Effector memory CD8-positive, alpha-beta T cell (primary cell): ENCODE data around the gene SLC12A5.

Source experiments
- ATAC-seq: fragments of 150-1000 bp; cut with Tn5 transposase; replicated peaks from 2 replicates; pipeline ENCODE4 v1.10.0; 2021; ENCODE audit warnings: mild to moderate bottlenecking, moderate library complexity
- DNase-seq, 3 experiments: peaks; one replicate each; pipeline ENCODE4 v3.0.0; 2021
- H3K27ac Mint-ChIP-seq, 2 donors: one replicate each; pipeline ENCODE4 v1.8.0; 2022; ENCODE audit warnings: mild to moderate bottlenecking in 2 of 2, mixed read lengths in 2 of 2, moderate library complexity in 2 of 2
- H3K27me3 Mint-ChIP-seq, 2 donors: one replicate each; pipeline ENCODE4 v1.8.0; 2022; ENCODE audit warnings: mixed read lengths in 2 of 2
- H3K36me3 Mint-ChIP-seq: one replicate; pipeline ENCODE4 v1.8.0; 2022; ENCODE audit warnings: mild to moderate bottlenecking, moderate library complexity, mixed read lengths; ENCODE audit not compliant: insufficient read depth
- H3K4me1 Mint-ChIP-seq, 2 donors: one replicate each; pipeline ENCODE4 v1.8.0; 2022; ENCODE audit warnings: low read depth in 2 of 2, mixed read lengths in 2 of 2
- H3K4me3 Mint-ChIP-seq, 2 donors: one replicate each; pipeline ENCODE4 v1.8.0; 2022; ENCODE audit warnings: mild to moderate bottlenecking in 2 of 2, mixed read lengths in 2 of 2, moderate library complexity in 2 of 2
- H3K9me3 Mint-ChIP-seq, 2 donors: one replicate each; pipeline ENCODE4 v1.8.0; 2022; ENCODE audit warnings: mixed read lengths in 2 of 2

The SLC12A5 gene

DNA sequence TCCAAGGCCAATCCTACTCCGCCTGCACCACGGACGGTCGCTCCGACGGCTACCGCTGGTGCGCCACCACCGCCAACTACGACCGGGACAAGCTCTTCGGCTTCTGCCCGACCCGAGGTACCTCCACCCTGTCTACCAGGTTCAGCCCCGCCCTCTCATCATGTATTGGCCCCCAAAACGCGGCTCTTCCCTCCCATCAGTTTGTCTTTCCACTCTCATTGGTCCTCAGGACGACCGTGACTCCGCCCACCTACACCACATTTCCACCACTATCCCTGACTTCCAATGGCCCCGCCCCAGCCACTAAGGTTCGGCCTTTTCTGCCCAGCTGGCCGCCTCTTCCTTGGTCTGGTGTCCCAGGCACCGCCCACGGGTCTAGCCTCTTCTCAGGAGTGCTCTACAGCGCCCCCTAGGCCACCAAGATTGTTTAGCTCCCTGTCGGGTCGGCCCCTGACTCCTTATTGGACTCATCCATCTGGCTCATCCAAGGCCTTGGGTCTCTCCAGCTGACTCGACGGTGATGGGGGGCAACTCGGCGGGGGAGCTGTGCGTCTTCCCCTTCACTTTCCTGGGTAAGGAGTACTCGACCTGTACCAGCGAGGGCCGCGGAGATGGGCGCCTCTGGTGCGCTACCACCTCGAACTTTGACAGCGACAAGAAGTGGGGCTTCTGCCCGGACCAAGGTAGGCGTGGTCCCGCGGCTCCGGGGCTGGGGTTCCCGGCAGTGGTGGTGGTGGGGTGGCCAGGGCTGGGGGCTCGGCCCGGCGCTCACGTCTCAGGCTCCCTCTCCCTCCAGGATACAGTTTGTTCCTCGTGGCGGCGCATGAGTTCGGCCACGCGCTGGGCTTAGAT, 17.2 kb upstream of the SLC12A5 start:
- ATAC-seq (no peak), DNase-seq (peak in 1 of 3 experiments; percentile 22)
- Mint-ChIP-seq H3K4me1 (peaks cover 46 to 57% of the 10 kb centered on the region in 2 donors), H3K4me3 (peak overlapping the region; percentile 64 to 82), H3K27me3 (peaks cover 56 to 86% of the 10 kb centered on the region in 2 donors), H3K9me3 (no peaks in the 10 kb centered on the region), H3K36me3 (peaks cover 16% of the 10 kb centered on the region), H3K27ac (peak overlapping the region; percentile 21 to 49)

DNA sequence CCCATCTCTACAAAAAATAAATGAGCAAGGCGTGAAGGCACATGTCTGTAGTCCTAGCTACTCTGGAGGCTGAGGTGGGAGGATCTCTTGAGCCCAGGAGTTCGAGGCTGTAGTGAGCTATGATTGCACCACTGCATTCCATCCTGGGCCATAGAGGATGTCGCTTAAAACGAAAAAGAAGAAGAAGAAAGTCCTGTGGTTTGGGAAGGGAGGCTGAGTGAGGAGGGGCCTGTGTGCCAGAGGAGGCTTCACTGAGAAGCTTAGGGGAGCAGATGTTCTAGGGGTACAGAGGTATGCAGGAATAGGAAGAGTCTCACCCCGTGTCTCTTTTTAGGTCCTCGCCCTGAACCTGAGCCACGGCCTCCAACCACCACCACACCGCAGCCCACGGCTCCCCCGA, 16.1 kb upstream of the SLC12A5 start:
- H3K9me3 Mint-ChIP-seq = no peaks in the 10 kb centered on the region
- peaks cover 59 to 89% of the 10 kb centered on the region in 2 donors for H3K27me3 Mint-ChIP-seq
- ATAC-seq (no peak), DNase-seq (no peak)
- H3K36me3 Mint-ChIP-seq = peaks cover 16% of the 10 kb centered on the region
- H3K4me3 Mint-ChIP-seq = peak overlapping the region; percentile 18 to 45
- H3K27ac Mint-ChIP-seq = no peak overlapping the region
- H3K4me1 Mint-ChIP-seq = peaks cover 41 to 57% of the 10 kb centered on the region in 2 donors

DNA sequence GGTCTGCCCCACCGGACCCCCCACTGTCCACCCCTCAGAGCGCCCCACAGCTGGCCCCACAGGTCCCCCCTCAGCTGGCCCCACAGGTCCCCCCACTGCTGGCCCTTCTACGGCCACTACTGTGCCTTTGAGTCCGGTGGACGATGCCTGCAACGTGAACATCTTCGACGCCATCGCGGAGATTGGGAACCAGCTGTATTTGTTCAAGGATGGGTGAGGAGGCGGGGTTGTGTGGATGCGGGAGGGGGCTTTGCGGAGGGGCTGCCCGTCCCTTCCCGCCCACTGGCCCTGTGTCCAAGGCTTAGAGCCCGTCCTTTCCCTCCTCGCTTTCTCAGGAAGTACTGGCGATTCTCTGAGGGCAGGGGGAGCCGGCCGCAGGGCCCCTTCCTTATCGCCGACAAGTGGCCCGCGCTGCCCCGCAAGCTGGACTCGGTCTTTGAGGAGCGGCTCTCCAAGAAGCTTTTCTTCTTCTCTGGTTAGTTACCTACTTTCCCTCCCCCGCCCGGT, 15.6 kb upstream of the SLC12A5 start:
- no peak overlapping the region for H3K27ac Mint-ChIP-seq
- H3K4me3 Mint-ChIP-seq = peak overlapping the region; percentile 63 to 66
- peaks cover 16% of the 10 kb centered on the region for H3K36me3 Mint-ChIP-seq
- ATAC-seq = no peak
- H3K27me3 Mint-ChIP-seq = peaks cover 63 to 89% of the 10 kb centered on the region in 2 donors
- no peak for DNase-seq
- peaks cover 36 to 53% of the 10 kb centered on the region in 2 donors for H3K4me1 Mint-ChIP-seq
- no peaks in the 10 kb centered on the region for H3K9me3 Mint-ChIP-seq

DNA sequence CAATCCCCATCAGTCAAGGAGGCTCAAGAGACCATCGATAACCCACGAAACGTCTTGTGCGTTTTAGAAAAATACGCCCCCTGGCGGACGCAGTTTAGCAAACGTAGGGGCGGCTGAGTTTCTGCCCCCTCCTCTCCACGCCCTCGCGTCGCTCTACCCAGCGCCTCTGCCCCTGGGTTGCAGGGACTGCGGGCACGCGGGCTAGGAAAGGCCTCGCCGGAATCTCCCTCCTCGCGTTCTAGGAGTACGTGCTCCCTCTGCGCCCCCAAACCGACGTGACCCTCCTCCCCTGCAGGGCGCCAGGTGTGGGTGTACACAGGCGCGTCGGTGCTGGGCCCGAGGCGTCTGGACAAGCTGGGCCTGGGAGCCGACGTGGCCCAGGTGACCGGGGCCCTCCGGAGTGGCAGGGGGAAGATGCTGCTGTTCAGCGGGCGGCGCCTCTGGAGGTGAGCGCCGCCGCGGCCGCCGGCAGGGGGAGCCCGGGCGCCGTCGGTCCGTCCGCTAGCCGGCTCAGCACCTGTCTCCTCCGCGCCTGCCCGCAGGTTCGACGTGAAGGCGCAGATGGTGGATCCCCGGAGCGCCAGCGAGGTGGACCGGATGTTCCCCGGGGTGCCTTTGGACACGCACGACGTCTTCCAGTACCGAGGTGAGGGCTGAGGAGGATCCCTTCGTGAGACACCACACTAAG, 15.0 kb upstream of the SLC12A5 start:
- ATAC-seq = peak; percentile 69
- peak; percentile 59 to 68 (median 65) for DNase-seq

DNA sequence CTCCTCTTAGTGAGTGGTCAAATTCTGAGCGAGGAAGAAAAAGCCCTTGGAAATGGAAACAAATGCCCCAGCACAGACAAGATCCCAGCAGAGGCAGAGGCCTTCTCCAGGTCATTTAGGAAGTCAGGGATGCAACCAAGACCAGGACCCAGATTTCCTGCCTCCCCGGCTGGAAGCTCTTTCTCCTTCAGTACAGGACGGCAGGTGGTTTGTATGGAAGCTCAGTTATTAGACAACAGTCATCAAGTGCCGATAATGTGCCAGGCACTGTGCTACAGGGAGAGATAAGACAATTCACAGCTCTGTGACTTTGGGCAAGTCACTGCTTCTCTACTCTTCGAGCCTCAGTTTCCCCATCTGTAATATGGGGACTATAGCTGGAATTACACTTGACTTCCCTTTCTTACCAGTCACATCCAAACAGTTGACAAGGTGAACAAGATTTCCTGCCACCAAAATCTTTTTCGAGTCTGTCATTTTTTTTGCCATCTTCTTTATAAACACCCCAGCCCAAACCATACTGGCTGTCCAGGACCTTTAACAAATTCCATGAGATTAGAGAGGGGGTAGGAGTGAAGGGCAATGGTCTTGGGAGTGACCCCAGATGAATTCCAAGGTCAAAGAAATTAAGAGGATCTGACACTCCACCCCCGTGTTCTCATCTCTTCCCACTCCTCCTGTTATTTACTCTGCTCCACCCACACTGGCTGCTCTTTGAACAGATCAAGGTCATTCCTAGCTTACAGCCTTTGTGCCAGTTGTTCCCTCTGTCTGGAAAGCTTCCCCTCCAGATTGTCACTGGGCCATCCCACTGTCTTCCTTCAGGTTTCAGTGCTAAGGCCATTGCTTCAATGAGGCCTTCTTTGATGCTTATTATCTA, 14.3 kb upstream of the SLC12A5 start:
- peak overlapping the region in 1 of 2 donors; percentile 61 for H3K27ac Mint-ChIP-seq
- no peak for DNase-seq
- peaks cover 58 to 84% of the 10 kb centered on the region in 2 donors for H3K27me3 Mint-ChIP-seq
- peaks cover 13% of the 10 kb centered on the region for H3K36me3 Mint-ChIP-seq
- no peak for ATAC-seq
- peaks cover 26 to 41% of the 10 kb centered on the region in 2 donors for H3K4me1 Mint-ChIP-seq
- H3K4me3 Mint-ChIP-seq = peak overlapping the region; percentile 63 to 66
- H3K9me3 Mint-ChIP-seq = no peaks in the 10 kb centered on the region

More for the DNA sequence above, 15.0 kb upstream of the SLC12A5 start:
- peak overlapping the region; percentile 63 to 66 for H3K4me3 Mint-ChIP-seq
- no peaks in the 10 kb centered on the region for H3K9me3 Mint-ChIP-seq
- peak overlapping the region in 1 of 2 donors; percentile 61 for H3K27ac Mint-ChIP-seq
- peaks cover 13% of the 10 kb centered on the region for H3K36me3 Mint-ChIP-seq
- H3K4me1 Mint-ChIP-seq = peaks cover 33 to 48% of the 10 kb centered on the region in 2 donors
- peaks cover 65 to 89% of the 10 kb centered on the region in 2 donors for H3K27me3 Mint-ChIP-seq

DNA sequence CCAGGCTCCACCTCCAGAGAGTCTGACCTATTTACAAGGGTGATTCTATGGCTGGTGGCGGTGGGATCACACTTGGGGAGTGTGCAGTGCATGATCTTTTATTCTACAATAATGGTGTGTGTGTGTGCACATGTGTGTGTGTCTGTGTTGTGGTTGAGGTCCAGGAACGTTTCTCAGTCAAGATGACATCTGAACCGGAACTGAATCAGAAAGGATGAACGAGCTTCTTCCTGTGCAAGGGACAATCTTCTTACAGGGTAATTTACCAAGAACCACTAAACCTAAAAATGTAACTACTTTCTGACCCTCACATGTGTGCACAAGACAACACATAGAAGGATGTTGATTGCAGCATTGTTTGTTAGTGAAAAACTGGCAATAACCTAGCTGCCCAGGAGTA, 11.7 kb upstream of the SLC12A5 start:
- Mint-ChIP-seq H3K4me1 (peaks cover 12 to 27% of the 10 kb centered on the region in 2 donors), H3K27me3 (peaks cover 44 to 80% of the 10 kb centered on the region in 2 donors), H3K27ac (no peak overlapping the region), H3K4me3 (no peak overlapping the region), H3K9me3 (no peaks in the 10 kb centered on the region), H3K36me3 (peaks cover 7% of the 10 kb centered on the region)
- no peak for DNase-seq
- ATAC-seq = no peak

DNA sequence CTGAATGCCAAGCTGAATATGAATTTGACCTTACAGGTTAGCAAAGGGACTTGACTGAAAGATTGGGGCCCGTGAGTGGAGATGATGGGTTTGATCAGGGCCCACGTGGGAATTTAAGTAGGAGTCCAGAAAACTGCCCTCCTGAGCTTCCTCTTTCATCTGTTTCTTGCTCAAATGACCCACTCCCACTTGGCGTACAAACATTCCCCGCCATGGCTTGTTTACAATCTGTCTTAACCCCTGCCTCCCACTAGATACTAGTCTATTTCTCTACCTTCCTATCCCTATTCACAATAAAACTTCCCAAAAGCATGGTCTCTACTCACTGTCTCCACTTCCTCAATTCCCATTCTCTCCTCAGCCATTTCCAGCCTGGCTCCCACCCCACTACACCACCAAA, 10.9 kb upstream of the SLC12A5 start:
- no peak overlapping the region for H3K27ac Mint-ChIP-seq
- H3K4me1 Mint-ChIP-seq = peaks cover 12 to 25% of the 10 kb centered on the region in 2 donors
- DNase-seq = no peak
- no peak for ATAC-seq
- peaks cover 36 to 80% of the 10 kb centered on the region in 2 donors for H3K27me3 Mint-ChIP-seq
- H3K9me3 Mint-ChIP-seq = no peaks in the 10 kb centered on the region
- H3K36me3 Mint-ChIP-seq = peaks cover 2% of the 10 kb centered on the region
- no peak overlapping the region for H3K4me3 Mint-ChIP-seq

DNA sequence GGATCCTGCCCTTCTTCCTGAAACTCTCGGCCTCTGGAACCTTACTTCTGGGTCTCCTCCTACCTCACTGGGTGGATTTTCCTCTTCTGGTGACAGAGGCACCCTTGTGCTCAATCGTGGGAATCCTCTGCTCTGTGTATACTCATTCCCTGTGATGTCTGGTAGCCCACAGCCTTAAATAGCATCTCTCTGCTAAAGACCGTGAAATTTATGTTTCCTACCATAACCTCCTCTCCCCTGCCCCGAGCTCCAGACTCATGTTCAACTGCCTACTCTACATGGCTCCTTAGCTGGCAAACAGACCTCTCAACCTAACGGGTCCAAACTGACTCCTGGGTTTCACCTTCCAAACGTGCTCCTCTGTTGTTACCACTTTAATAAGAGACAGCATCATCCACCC, 10.4 kb upstream of the SLC12A5 start:
- Mint-ChIP-seq H3K4me1 (peaks cover 17 to 29% of the 10 kb centered on the region in 2 donors), H3K27ac (no peak overlapping the region), H3K27me3 (peaks cover 40 to 80% of the 10 kb centered on the region in 2 donors), H3K4me3 (no peak overlapping the region), H3K36me3 (no peaks in the 10 kb centered on the region), H3K9me3 (no peaks in the 10 kb centered on the region)
- ATAC-seq (no peak), DNase-seq (no peak)

DNA sequence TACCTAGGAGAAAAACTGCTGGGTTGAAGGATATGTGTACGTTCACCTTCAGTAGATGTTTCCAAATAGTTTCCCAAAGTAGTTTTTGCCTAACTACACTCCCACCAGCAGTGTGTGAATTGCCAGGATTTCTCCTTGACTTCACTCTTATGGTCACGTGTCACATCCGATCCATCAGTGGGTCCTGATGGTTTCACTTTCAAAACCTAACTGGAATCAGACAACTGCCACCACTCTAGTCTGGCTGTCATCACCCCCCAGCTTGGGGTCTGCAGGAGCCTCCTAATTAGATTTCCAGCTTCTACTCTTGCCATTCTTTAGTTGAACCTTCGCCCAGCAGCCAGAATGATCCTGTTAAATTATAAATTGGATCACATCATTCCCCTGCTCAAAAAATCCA, 8.5 kb upstream of the SLC12A5 start:
- Mint-ChIP-seq H3K27me3 (peaks cover 48 to 80% of the 10 kb centered on the region in 2 donors), H3K4me1 (peaks cover 10 to 15% of the 10 kb centered on the region in 2 donors), H3K9me3 (no peaks in the 10 kb centered on the region), H3K27ac (peak overlapping the region in 1 of 2 donors; percentile 0), H3K36me3 (no peaks in the 10 kb centered on the region), H3K4me3 (peak overlapping the region; percentile 68 to 77)
- no peak for ATAC-seq
- DNase-seq = no peak

DNA sequence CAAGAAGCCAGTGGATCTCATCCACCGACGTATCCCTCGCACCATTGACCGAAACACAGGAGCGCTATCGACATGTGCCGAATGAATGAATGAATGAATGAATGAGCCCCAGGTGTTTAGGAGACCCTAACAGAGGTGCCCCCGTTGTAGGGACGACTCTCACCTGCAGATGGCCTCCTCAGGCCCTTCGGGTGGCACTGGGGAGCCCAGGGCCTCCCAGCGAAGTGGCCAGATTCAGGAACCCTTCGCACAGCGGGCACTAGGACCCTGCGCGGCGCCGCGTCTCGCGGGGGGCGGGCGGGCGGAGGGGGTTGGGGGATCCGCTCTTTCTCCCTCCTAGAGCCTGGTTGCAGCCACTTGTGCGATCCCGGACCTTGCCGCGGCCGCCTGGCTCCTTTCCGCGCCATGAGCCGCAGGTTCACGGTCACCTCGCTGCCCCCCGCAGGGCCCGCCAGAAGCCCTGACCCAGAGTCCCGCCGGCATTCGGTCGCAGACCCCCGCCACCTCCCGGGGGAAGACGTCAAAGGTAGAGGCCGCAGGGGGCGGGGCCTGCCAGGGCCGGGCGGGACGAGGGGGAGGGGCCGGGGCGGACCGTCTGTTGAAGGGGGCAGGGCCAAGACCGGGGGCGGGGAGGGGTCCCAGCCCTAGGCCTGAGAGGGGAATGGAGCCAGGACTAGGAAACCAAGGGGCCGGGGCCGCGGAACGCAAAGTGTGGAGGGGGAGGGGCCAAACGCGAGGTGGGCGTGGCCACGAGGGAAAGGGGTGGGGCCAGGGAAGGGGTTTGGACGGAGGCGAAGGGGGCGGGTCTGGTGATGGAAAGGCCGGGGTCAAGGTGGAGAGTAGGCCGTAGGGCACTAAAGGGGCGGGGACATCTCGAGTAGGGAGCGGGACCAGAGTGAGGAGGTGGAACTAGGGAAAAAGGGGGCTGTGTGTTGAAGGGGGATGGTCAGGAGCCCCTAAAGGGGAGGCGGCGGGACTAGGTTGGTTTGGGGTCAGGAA, 7.4 kb upstream of the SLC12A5 start:
- ATAC-seq (peak; percentile 51), DNase-seq (peak in 1 of 3 experiments; percentile 22)
- H3K27ac Mint-ChIP-seq = no peak overlapping the region
- H3K4me3 Mint-ChIP-seq = peak overlapping the region; percentile 68 to 77
- peaks cover 56 to 83% of the 10 kb centered on the region in 2 donors for H3K27me3 Mint-ChIP-seq
- H3K4me1 Mint-ChIP-seq = peaks cover 10 to 15% of the 10 kb centered on the region in 2 donors
- no peaks in the 10 kb centered on the region for H3K9me3 Mint-ChIP-seq
- H3K36me3 Mint-ChIP-seq = no peaks in the 10 kb centered on the region

DNA sequence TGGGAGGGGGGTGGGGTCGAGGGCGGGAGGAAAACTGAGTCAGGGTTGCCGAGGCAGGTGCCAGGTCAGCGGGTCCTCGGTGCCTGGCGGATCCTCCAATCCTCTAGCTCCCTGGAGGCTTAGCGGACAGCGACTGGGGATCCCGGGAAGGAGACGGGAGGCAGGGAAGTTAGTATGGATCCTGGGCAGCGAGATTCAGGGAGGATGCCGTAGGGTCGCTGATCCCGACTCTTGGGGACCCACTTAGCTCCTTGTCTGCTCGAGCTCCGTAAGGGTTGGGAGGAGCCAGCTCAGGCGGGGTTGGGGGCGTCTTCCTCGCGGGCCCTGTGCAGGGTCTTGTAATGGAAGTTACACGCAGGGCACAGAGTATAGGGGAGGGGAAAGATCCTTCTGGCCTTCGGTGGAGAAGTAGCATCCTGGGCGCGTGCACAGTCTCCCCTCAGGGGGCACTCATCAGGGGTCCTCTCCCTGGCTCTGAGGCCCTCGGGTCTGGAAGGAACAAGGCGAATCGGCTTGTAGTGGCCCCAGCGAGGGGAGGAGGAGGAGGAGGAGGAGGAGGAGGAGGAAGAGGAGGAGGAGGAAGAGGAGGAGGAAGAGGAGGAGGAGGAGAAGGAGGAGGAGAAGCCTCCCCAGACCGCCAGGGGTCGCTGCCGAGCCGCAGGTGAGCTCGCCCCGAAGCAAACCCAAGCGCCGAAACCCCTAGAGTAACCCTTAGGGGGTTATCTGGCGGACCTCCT, 6.4 kb upstream of the SLC12A5 start:
- Mint-ChIP-seq H3K4me3 (peak overlapping the region; percentile 68 to 77), H3K9me3 (no peaks in the 10 kb centered on the region), H3K36me3 (no peaks in the 10 kb centered on the region), H3K4me1 (peaks cover 10 to 15% of the 10 kb centered on the region in 2 donors), H3K27me3 (peaks cover 61 to 90% of the 10 kb centered on the region in 2 donors), H3K27ac (no peak overlapping the region)
- DNase-seq = peak; percentile 69 to 74 (median 71)
- peak; percentile 65 for ATAC-seq
